GM18526 (cell line): Measurements from ENCODE around the gene GPBP1L1.

Source experiments
- POLR2A ChIP-seq: IDR thresholded peaks from 3 replicates; pipeline ENCODE4 v1.6.1; 2011; ENCODE audit not compliant: insufficient read length; ENCODE audit errors: extremely low read depth

The GPBP1L1 gene

GRCh38 chr1:45584351-45585109 is 101.8 kb downstream of the GPBP1L1 start:
- no peak for TF ChIP-seq POLR2A

DNA sequence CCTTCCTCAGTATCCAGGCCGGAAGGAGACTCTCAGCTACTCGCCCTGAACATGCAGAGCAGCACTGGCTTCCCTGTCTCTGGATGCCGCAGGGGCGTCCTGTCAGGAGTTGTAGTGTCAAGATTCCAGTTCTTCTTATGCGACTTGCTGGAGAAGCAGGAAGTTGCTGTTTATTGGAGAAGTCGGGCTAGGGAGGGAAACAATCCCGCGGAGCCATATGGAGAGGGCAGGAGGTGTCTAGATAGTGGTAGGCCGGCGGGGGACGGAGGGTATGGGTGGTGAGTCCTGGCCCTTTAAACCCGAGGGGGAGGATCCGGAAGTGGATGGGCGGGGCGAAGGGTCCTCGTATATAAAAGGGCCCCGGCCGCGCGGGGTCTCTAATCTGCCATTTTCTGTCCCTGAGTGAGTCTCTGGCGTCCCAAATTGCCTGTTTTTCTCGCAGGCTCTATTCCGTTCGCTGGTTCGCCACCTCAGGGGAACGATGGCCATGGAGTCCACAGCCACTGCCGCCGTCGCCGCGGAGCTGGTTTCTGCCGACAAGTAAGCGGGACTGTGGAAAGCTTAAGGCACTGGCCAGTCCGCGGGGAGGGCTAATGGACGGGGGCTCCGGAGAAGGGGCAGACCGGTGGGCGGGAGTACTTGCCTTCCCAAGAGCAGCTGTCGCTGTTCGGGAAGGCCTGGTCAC is 102.5 kb downstream of the GPBP1L1 start, which contains the start of gene NASP:
Gene NASP, plus strand, starts transcription at position 376 of the 685 bp plus-strand sequence. Its CDS starts 106 bp downstream, at position 482.
- peak; percentile 99 for TF ChIP-seq POLR2A

- TF ChIP-seq POLR2A: no peak
These were observed 103.1 kb downstream of the GPBP1L1 start for GRCh38 chr1:45583264-45583665.
